Ishikawa (cell line): Measurements from ENCODE around the gene TGFBRAP1.
A peak's percentile ranks its signal among the peaks of the same experiment; 100 is the strongest.

Experiments
- CEBPB ChIP-seq: IDR thresholded peaks from 2 replicates; pipeline ENCODE4 v1.6.1; 2012
- CREB1 ChIP-seq: IDR thresholded peaks from 2 replicates; pipeline ENCODE4 v1.6.1; 2012; ENCODE audit warnings: low read depth
- EGR1 ChIP-seq: IDR thresholded peaks from 2 replicates; pipeline ENCODE4 v1.6.1; 2012
- EP300 ChIP-seq: IDR thresholded peaks from 2 replicates; pipeline ENCODE4 v1.6.1; 2012; ENCODE audit warnings: borderline replicate concordance
- FOXM1 ChIP-seq: IDR thresholded peaks from 2 replicates; pipeline ENCODE4 v1.6.1; 2012; ENCODE audit warnings: low read depth, borderline replicate concordance
- MAX ChIP-seq: IDR thresholded peaks from 2 replicates; pipeline ENCODE4 v1.6.1; 2012
- NFIC ChIP-seq: IDR thresholded peaks from 2 replicates; pipeline ENCODE4 v1.6.1; 2012
- RAD21 ChIP-seq: IDR thresholded peaks from 2 replicates; pipeline ENCODE4 v1.6.1; 2012; ENCODE audit warnings: low read depth
- REST ChIP-seq: IDR thresholded peaks from 2 replicates; pipeline ENCODE4 v1.6.1; 2012; ENCODE audit warnings: low read depth, mild to moderate bottlenecking
- TAF1 ChIP-seq: IDR thresholded peaks from 2 replicates; pipeline ENCODE4 v1.6.1; 2012; ENCODE audit warnings: low read depth, mild to moderate bottlenecking
- TCF12 ChIP-seq: IDR thresholded peaks from 2 replicates; pipeline ENCODE4 v1.6.1; 2012; ENCODE audit warnings: low read depth
- TEAD4 ChIP-seq: IDR thresholded peaks from 2 replicates; pipeline ENCODE4 v1.6.1; 2012
- USF1 ChIP-seq: IDR thresholded peaks from 2 replicates; pipeline ENCODE4 v1.6.1; 2012
- YY1 ChIP-seq: IDR thresholded peaks from 2 replicates; pipeline ENCODE4 v1.6.1; 2012; ENCODE audit warnings: low read depth
- ZBTB7A ChIP-seq: IDR thresholded peaks from 2 replicates; pipeline ENCODE4 v1.6.1; 2012; ENCODE audit warnings: low read depth

Gene TGFBRAP1

GRCh38 chr2:105357122-105357521, 27.6 kb upstream of the TGFBRAP1 start:
- no peak for TF ChIP-seq EP300
- no peak for TF ChIP-seq MAX
- no peak for TF ChIP-seq RAD21
- TF ChIP-seq NFIC, result no peak
- no peak for TF ChIP-seq CEBPB
- no peak for TF ChIP-seq USF1
- no peak for TF ChIP-seq REST
- TF ChIP-seq ZBTB7A, result no peak
- no peak for TF ChIP-seq FOXM1
- TF ChIP-seq TAF1, result no peak
- TF ChIP-seq EGR1, result no peak
- no peak for TF ChIP-seq TCF12
- TF ChIP-seq YY1, result no peak
- no peak for TF ChIP-seq CREB1

- TF ChIP-seq RAD21 (peak; percentile 32; the same call in 1 of the 2 replicates), FOXM1 (no peak)
Observed at GRCh38 chr2:105344704-105345345, 15.3 kb upstream of the TGFBRAP1 start.

- TF ChIP-seq REST (no peak), EP300 (no peak), CEBPB (no peak), NFIC (no peak), TCF12 (no peak), TEAD4 (no peak), MAX (no peak)
Observed at GRCh38 chr2:105339414-105339813, 9.9 kb upstream of the TGFBRAP1 start.

GRCh38 chr2:105338020-105338385, 8.5 kb upstream of the TGFBRAP1 start:
- TF ChIP-seq NFIC (no peak), EP300 (no peak), MAX (no peak), REST (no peak), CEBPB (no peak)

GRCh38 chr2:105337122-105338019, 7.8 kb upstream of the TGFBRAP1 start, which contains the start of gene C2orf49:
Gene C2orf49 (plus strand): TSS chr2:105337540. CDS start chr2:105337588, 48 bp downstream.
- TF ChIP-seq YY1, result peak; percentile 82
- TF ChIP-seq USF1, result no peak
- peak; percentile 70 for TF ChIP-seq TEAD4
- 0 out of 2 replicates have a peak, but pooled peaks have one; percentile 4 for TF ChIP-seq EP300
- TF ChIP-seq FOXM1, result peak; percentile 38; the same call in 1 of the 2 replicates
- 0 out of 2 replicates have a peak, but pooled peaks have one; percentile 31 for TF ChIP-seq TCF12
- peak; percentile 99 for TF ChIP-seq CREB1
- TF ChIP-seq RAD21, result no peak
- TF ChIP-seq MAX, result peak; percentile 76; the same call in 1 of the 2 replicates
- no peak for TF ChIP-seq REST
- TF ChIP-seq EGR1, result 0 out of 2 replicates have a peak, but pooled peaks have one; percentile 11
- TF ChIP-seq TAF1, result peak; percentile 59
- peak; percentile 31; the same call in 1 of the 2 replicates for TF ChIP-seq NFIC
